ENCODE data around the gene ULK1. TPM values are rescaled to one million over a fixed set of nuclear protein-coding genes. Genes with fewer than 3 reads are reported as not detected.

The ULK1 gene
- polyA plus RNA-seq, 2 donors, result 11.5 to 31.6 TPM

- no peaks in the 10 kb centered on the region for H3K27me3 ChIP-seq (ENCODE audit: control insufficient read depth in 1 of 2, insufficient read depth in 2 of 2, low read length in 2 of 2)
- no peaks in the 10 kb centered on the region for H3K9me3 ChIP-seq (ENCODE audit: control insufficient read depth in 2 of 2, insufficient read depth in 1 of 2, low read depth in 1 of 2, low read length in 1 of 2)
- peaks cover 5 to 71% of the 10 kb centered on the region in 2 donors for H3K36me3 ChIP-seq (ENCODE audit: control insufficient read depth in 2 of 2, insufficient read depth in 2 of 2, low read length in 1 of 2)
Measured at GRCh38 chr12:131917711-131918306, 23.4 kb downstream of the ULK1 start.

GRCh38 chr12:131918311-131919050 is 24.1 kb downstream of the ULK1 start:
- Histone ChIP-seq H3K27me3 (ENCODE audit: control insufficient read depth in 1 of 2, insufficient read depth in 2 of 2, low read length in 2 of 2) (no peaks in the 10 kb centered on the region), H3K9me3 (ENCODE audit: control insufficient read depth in 2 of 2, insufficient read depth in 1 of 2, low read depth in 1 of 2, low read length in 1 of 2) (no peaks in the 10 kb centered on the region), H3K4me3 (ENCODE audit: low read depth in 1 of 2, low read length in 2 of 2) (no peak overlapping the region), H3K27ac (ENCODE audit: low read depth in 2 of 2, low read length in 1 of 2) (no peak overlapping the region), H3K4me1 (ENCODE audit: control insufficient read depth in 2 of 2, insufficient read depth in 2 of 2, low read length in 1 of 2) (no peaks in the 10 kb centered on the region), H3K36me3 (ENCODE audit: control insufficient read depth in 2 of 2, insufficient read depth in 2 of 2, low read length in 1 of 2) (peaks cover 5 to 68% of the 10 kb centered on the region in 2 donors)
- WGBS, 2 donors, result 84 to 90% methylated on average over 17 to 20 of the region's 20 CpGs

More at GRCh38 chr12:131917711-131918306, 23.4 kb downstream of the ULK1 start:
- no peak overlapping the region for H3K4me3 ChIP-seq (ENCODE audit: low read depth in 1 of 2, low read length in 2 of 2)
- H3K27ac ChIP-seq (ENCODE audit: low read depth in 2 of 2, low read length in 1 of 2), result no peak overlapping the region
- 93% methylated on average over 18 of the region's 18 CpGs for WGBS, 2 donors
- H3K4me1 ChIP-seq (ENCODE audit: control insufficient read depth in 2 of 2, insufficient read depth in 2 of 2, low read length in 1 of 2), result peaks cover 0 to under 1% of the 10 kb centered on the region in 2 donors

GRCh38 chr12:131919051-131919347 is 24.6 kb downstream of the ULK1 start:
- WGBS, 2 donors, result 90 to 92% methylated on average over 17 to 19 of the region's 19 CpGs
- Histone ChIP-seq H3K4me1 (ENCODE audit: control insufficient read depth in 2 of 2, insufficient read depth in 2 of 2, low read length in 1 of 2) (no peaks in the 10 kb centered on the region), H3K9me3 (ENCODE audit: control insufficient read depth in 2 of 2, insufficient read depth in 1 of 2, low read depth in 1 of 2, low read length in 1 of 2) (no peaks in the 10 kb centered on the region), H3K4me3 (ENCODE audit: low read depth in 1 of 2, low read length in 2 of 2) (no peak overlapping the region), H3K27ac (ENCODE audit: low read depth in 2 of 2, low read length in 1 of 2) (no peak overlapping the region), H3K36me3 (ENCODE audit: control insufficient read depth in 2 of 2, insufficient read depth in 2 of 2, low read length in 1 of 2) (peaks cover 5 to 65% of the 10 kb centered on the region in 2 donors), H3K27me3 (ENCODE audit: control insufficient read depth in 1 of 2, insufficient read depth in 2 of 2, low read length in 2 of 2) (no peaks in the 10 kb centered on the region)

GRCh38 chr12:131919366-131920156 is 25.1 kb downstream of the ULK1 start:
- Histone ChIP-seq H3K27ac (ENCODE audit: low read depth in 2 of 2, low read length in 1 of 2) (no peak overlapping the region), H3K4me3 (ENCODE audit: low read depth in 1 of 2, low read length in 2 of 2) (no peak overlapping the region), H3K9me3 (ENCODE audit: control insufficient read depth in 2 of 2, insufficient read depth in 1 of 2, low read depth in 1 of 2, low read length in 1 of 2) (no peaks in the 10 kb centered on the region), H3K4me1 (ENCODE audit: control insufficient read depth in 2 of 2, insufficient read depth in 2 of 2, low read length in 1 of 2) (no peaks in the 10 kb centered on the region), H3K36me3 (ENCODE audit: control insufficient read depth in 2 of 2, insufficient read depth in 2 of 2, low read length in 1 of 2) (peaks cover 5 to 61% of the 10 kb centered on the region in 2 donors), H3K27me3 (ENCODE audit: control insufficient read depth in 1 of 2, insufficient read depth in 2 of 2, low read length in 2 of 2) (no peaks in the 10 kb centered on the region)
- 88 to 89% methylated on average over 37 of the region's 37 CpGs for WGBS, 2 donors

- Histone ChIP-seq H3K27ac (ENCODE audit: low read depth in 2 of 2, low read length in 1 of 2) (no peak overlapping the region), H3K27me3 (ENCODE audit: control insufficient read depth in 1 of 2, insufficient read depth in 2 of 2, low read length in 2 of 2) (no peaks in the 10 kb centered on the region), H3K9me3 (ENCODE audit: control insufficient read depth in 2 of 2, insufficient read depth in 1 of 2, low read depth in 1 of 2, low read length in 1 of 2) (no peaks in the 10 kb centered on the region), H3K4me1 (ENCODE audit: control insufficient read depth in 2 of 2, insufficient read depth in 2 of 2, low read length in 1 of 2) (no peaks in the 10 kb centered on the region), H3K36me3 (ENCODE audit: control insufficient read depth in 2 of 2, insufficient read depth in 2 of 2, low read length in 1 of 2) (peaks cover 5 to 55% of the 10 kb centered on the region in 2 donors), H3K4me3 (ENCODE audit: low read depth in 1 of 2, low read length in 2 of 2) (no peak overlapping the region)
- 94 to 95% methylated on average over 14 of the region's 14 CpGs for WGBS, 2 donors
Measured at GRCh38 chr12:131920157-131920508, 25.7 kb downstream of the ULK1 start.

GRCh38 chr12:131920902-131921840 is 26.7 kb downstream of the ULK1 start:
- H3K9me3 ChIP-seq (ENCODE audit: control insufficient read depth in 2 of 2, insufficient read depth in 1 of 2, low read depth in 1 of 2, low read length in 1 of 2), result no peaks in the 10 kb centered on the region
- peaks cover 5 to 45% of the 10 kb centered on the region in 2 donors for H3K36me3 ChIP-seq (ENCODE audit: control insufficient read depth in 2 of 2, insufficient read depth in 2 of 2, low read length in 1 of 2)
- 84 to 90% methylated on average over 34 to 35 of the region's 35 CpGs for WGBS, 2 donors
- no peaks in the 10 kb centered on the region for H3K4me1 ChIP-seq (ENCODE audit: control insufficient read depth in 2 of 2, insufficient read depth in 2 of 2, low read length in 1 of 2)
- no peak overlapping the region for H3K4me3 ChIP-seq (ENCODE audit: low read depth in 1 of 2, low read length in 2 of 2)
- H3K27me3 ChIP-seq (ENCODE audit: control insufficient read depth in 1 of 2, insufficient read depth in 2 of 2, low read length in 2 of 2), result no peaks in the 10 kb centered on the region
- H3K27ac ChIP-seq (ENCODE audit: low read depth in 2 of 2, low read length in 1 of 2), result no peak overlapping the region

- no peaks in the 10 kb centered on the region for H3K9me3 ChIP-seq (ENCODE audit: control insufficient read depth in 2 of 2, insufficient read depth in 1 of 2, low read depth in 1 of 2, low read length in 1 of 2)
- no peak overlapping the region for H3K4me3 ChIP-seq (ENCODE audit: low read depth in 1 of 2, low read length in 2 of 2)
- H3K27ac ChIP-seq (ENCODE audit: low read depth in 2 of 2, low read length in 1 of 2), result no peak overlapping the region
- no peaks in the 10 kb centered on the region for H3K4me1 ChIP-seq (ENCODE audit: control insufficient read depth in 2 of 2, insufficient read depth in 2 of 2, low read length in 1 of 2)
- peaks cover 5 to 41% of the 10 kb centered on the region in 2 donors for H3K36me3 ChIP-seq (ENCODE audit: control insufficient read depth in 2 of 2, insufficient read depth in 2 of 2, low read length in 1 of 2)
- H3K27me3 ChIP-seq (ENCODE audit: control insufficient read depth in 1 of 2, insufficient read depth in 2 of 2, low read length in 2 of 2), result no peaks in the 10 kb centered on the region
- 67 to 78% methylated on average over 29 of the region's 29 CpGs for whole genome bisulfite sequencing, 2 donors
Measured at GRCh38 chr12:131921866-131922769, 27.7 kb downstream of the ULK1 start.

GRCh38 chr12:131922772-131923171 is 28.4 kb downstream of the ULK1 start:
- Histone ChIP-seq H3K36me3 (ENCODE audit: control insufficient read depth in 2 of 2, insufficient read depth in 2 of 2, low read length in 1 of 2) (peaks cover 5 to 36% of the 10 kb centered on the region in 2 donors), H3K27ac (ENCODE audit: low read depth in 2 of 2, low read length in 1 of 2) (no peak overlapping the region), H3K4me1 (ENCODE audit: control insufficient read depth in 2 of 2, insufficient read depth in 2 of 2, low read length in 1 of 2) (no peaks in the 10 kb centered on the region), H3K27me3 (ENCODE audit: control insufficient read depth in 1 of 2, insufficient read depth in 2 of 2, low read length in 2 of 2) (no peaks in the 10 kb centered on the region), H3K4me3 (ENCODE audit: low read depth in 1 of 2, low read length in 2 of 2) (no peak overlapping the region), H3K9me3 (ENCODE audit: control insufficient read depth in 2 of 2, insufficient read depth in 1 of 2, low read depth in 1 of 2, low read length in 1 of 2) (no peaks in the 10 kb centered on the region)
- WGBS, 2 donors, result 86 to 87% methylated on average over 13 of the region's 13 CpGs
